ENCODE results near the gene DBH.

The DBH gene

GRCh38 chr9:133701981-133702797, 66.0 kb downstream of the DBH start:
- DNase-seq (ENCODE audit: low read depth): no peak

DNA sequence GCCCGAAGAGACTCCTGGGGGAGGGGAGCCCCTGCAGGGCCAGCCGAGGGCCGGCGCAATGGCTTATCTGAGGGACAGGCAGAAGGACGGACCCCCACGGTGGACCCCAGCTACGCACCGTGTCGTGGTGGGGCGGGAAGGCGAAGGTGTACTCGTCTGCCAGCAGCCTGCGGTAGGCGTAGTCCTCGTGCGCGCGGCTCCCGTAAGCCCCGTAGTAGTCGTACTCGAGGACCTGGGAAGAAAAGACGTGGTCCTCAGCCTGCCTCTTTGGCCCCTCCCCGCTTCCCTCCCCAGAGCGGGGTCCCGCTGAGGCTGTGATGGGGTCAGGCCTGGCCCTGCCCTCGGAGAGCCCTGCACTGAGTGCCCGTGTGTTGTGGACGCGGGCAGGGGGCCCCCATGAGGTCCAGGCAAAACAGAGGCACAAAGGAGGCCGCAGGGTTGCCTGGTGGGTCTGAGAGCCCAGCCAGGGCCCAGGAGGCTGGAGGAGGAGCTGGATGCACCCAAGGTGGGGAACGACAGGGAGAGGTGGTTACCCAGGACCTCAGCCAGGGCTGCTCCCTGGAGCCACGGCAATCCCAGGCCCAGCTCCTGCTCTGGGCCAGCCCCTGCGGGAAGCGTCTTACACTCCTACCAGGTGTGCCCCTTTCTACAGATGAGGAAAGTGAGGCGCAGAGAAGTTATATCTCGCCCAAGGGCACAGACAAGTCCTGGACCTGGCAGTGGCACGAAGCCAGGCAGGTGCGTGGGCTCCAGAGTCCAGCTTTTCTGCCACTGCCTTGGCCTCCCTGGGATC, 66.8 kb downstream of the DBH start:
- DNase-seq (ENCODE audit: low read depth): no peak

GRCh38 chr9:133703591-133704399, 67.6 kb downstream of the DBH start:
- no peak for DNase-seq (ENCODE audit: low read depth)

- no peak for DNase-seq (ENCODE audit: low read depth)
Observed at GRCh38 chr9:133704711-133705181, 68.6 kb downstream of the DBH start.

GRCh38 chr9:133705576-133705975, 69.4 kb downstream of the DBH start:
- DNase-seq (ENCODE audit: low read depth): no peak

DNA sequence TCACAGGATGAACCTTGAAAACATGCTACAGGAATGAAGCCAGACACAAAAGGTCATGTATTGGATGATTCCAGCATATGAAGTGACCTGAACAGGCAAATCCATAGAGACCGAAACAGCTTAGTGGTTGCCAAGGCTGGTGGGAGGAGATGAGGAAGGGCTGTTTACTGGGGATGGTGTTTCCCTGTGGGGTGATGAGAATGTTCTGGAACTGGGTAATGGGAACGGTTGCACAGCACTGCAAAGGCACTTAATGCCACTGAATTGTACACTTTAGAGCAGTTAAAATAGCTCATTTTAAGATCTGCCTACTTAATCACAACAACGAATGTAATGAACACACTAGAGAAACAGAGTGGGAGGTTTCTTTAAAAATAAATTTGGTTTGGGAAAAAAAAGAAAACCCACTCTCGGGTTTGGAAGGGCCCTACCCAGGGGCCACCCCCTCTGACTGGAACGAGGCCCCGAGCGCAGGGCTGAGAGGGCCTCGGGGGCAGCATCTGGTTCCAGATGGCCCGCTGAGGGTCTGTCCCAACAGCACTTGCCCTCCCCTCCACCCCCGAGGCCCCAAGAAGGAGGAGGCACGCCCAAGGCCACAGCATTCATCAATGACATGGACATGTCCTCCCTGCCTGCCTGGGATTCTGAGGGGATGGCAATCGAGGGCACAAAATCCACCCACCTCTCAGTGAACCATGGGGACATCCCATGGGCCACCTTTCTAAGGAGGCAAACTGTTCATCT, 70.3 kb downstream of the DBH start:
- DNase-seq (ENCODE audit: low read depth): no peak

DNA sequence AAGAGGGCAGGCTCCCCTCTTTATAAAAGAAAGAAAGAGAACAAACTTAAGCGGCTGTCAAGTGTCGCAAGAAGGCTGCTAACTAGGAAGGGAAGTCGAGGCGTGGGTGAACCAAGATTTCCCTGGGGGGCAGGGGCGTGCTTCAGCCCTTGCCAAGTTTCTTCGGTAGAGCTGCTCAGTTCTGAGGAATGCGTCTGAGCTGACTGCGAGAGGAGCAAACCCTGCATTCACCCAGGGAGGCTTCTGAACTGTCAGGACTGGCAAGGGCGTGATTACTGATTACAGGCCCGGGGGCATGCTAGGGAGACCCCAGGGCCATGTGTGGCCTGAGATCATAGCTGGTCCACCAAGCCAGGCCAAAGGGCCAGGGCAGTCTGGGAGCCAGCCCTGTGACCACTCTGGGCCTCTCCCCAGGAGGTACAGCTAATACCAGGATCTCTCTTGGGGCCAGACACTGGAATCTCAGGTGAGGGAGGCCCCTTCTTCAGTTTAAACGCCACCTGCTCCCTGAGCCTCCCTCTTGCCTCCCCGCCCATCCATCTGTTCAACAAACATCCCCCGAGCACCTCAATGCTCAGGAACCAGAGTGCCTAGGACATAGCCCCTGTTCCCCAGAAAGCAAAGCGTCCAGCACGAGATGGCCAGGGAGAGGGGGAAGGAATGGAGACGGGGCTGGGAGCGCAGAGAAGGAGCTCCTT, 71.1 kb downstream of the DBH start:
- DNase-seq (ENCODE audit: low read depth): no peak

- no peak for DNase-seq (ENCODE audit: low read depth)
Observed at GRCh38 chr9:133707763-133708245, 71.6 kb downstream of the DBH start.

GRCh38 chr9:133708246-133709014, 72.3 kb downstream of the DBH start:
- no peak for DNase-seq (ENCODE audit: low read depth)
